Suppressor macrophage treated with lipopolysaccharide for 4 hours (primary cell): ENCODE results near the gene RAPGEF1.

Experiments used
- DNase-seq: peaks from one replicate; pipeline ENCODE4 v3.0.0-alpha.2; 2020

RAPGEF1 gene

DNA sequence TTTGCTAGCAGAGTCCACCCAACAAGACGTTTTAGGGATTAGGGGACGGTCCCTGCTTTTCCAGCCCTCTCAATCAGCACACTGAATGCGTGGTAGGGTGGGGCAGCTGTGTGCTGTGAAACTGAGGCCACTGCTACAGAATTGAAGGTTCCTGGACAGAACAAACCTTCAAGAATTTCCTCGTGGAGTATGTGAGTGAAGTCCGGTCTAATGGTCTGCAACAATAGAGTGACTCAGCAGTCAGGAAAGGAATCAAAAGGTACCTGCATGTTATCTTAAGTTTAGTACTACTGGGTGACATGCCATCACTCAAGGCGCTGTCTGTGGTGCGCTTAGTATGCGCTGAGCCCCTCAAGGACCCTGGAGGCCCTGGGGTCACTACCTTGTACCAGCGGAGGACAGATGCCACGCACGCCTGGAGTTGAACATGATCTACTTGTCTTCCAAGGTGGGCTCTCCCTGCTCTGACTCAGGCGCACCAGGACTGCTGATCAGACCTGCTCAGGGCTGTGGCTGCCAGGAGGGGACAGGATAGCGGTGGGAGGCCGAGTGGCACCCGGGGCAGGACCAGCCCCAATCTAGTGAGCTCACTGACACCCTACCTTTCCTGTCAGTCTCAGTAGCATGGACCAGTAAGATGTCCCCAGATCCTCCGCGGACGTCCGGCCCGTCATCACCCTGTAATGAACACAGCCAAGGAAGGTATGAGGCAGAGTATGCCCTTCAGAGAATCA, 144.0 kb downstream of the RAPGEF1 start:
- DNase-seq = no peak

DNA sequence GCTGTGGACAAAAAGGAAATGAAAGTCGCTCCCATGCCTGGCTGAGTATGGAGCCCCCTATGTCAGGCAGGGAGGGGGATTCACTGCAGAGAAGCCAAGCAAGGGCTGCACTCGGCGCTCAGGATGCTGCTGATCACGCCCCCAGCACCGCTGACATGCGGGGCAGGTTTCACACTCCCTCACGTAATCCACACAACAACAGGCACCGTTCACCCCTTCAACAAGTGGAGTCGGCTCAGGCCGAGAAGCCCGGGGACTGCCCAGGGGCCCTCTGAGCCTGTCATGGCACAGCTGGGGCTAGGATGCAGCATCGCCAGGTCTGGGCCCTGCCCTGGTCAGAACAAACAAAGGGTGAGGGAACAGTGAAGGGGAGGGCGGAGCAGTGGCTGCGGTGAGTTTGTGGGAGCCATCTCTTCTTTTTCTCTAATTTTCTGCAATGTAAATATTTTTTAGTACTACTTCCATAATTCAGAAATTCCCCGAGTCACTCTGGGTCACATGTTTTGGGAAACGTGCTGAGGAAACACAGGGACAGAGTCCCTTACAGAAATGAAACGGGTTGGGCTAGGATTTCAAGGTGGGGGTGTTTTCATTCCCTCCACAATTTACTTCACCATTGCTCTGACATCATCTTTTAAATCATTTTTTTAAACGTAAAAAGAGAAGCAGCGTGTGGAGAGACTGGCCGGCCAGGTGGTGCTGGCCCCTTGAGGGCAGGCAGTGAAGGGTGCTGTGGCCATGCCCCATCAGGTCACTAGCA, 144.8 kb downstream of the RAPGEF1 start:
- DNase-seq = peak; percentile 79

DNA sequence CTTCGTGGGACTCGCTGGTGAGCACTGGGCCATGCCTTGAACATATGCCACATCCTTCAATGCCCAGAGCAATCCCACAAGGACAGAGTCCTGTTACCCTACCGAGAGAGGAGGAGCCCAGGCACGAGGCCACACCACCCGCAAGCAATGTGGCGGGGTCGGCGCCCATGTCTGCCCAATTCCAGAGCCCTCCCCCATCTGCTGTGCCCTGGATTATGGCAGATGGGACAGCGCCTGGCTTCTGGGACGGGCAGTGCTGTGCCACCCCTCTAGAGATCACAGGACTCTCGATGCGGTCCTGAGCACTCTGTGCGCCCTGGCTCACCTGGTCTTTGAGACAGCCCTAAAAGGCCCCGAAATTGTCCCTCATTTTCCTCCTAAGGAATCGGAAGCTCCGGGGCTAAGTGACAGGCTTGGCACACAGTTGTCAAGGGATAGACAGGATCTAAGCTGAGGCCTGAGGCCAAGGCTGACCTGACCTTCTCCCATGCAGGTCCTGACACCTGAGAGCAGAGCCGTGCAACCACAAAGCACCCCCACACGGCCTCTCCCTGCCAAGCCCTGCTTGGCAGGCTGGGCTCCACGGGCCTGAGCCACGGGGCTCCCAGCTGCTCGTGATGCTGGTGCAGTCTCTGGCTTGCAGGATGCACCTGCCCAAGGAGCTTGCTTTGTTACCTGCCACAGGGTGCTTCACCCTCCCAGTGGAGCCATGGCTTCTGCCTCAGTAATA, 145.8 kb downstream of the RAPGEF1 start:
- no peak for DNase-seq

DNA sequence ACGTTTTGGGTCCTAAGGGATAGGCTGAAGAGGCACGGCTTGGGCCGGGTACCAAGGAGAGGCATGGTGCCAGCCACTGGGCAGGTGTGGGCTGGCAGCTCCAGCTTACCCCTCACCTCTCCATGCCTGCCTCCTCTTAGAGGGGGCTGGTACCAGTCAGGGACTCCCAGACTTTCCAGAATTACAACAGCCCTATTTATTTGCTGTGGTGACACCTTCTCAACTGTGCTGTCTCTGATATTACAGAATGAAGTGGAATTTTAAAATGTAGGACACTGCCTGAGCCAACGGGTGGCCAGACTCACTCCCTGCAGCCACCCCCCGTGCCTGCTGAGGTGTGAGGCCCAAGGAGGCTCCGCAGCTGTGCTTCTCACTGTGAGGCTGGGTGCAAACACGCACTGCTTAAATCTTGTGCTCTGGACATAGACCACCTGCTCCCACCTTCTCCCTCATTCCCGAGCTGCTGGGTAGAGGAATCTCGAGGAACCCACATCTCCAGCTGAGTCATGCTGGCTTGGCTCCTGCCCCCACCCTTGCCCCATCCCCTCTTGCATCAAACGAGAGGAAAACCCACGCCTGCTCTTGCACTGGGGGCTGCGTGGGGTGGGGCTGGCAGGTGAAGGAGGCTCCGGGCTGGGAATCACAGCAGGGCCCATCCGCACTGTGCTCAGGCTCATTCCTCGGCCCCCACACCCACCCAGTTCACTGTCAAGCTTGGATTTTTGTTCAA, 146.6 kb downstream of the RAPGEF1 start:
- DNase-seq = no peak

DNA sequence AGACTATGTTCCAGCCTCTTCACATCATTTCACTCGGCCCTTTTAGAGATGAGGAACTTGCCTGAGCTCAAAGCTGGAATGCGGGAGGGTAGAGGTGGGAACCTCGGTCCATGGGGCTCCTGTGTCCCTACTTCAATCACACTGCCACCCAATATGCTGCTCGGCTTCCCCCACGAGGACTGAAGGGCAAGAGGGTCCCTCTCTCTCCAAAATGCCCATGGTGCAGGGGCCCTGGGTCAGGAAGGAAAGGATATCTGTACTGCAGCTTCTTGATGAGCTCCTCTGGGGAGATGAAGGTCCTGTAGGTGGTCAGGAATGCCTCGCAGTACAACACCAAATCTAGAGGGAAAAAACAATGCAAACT, 148.0 kb downstream of the RAPGEF1 start:
- DNase-seq = no peak

DNA sequence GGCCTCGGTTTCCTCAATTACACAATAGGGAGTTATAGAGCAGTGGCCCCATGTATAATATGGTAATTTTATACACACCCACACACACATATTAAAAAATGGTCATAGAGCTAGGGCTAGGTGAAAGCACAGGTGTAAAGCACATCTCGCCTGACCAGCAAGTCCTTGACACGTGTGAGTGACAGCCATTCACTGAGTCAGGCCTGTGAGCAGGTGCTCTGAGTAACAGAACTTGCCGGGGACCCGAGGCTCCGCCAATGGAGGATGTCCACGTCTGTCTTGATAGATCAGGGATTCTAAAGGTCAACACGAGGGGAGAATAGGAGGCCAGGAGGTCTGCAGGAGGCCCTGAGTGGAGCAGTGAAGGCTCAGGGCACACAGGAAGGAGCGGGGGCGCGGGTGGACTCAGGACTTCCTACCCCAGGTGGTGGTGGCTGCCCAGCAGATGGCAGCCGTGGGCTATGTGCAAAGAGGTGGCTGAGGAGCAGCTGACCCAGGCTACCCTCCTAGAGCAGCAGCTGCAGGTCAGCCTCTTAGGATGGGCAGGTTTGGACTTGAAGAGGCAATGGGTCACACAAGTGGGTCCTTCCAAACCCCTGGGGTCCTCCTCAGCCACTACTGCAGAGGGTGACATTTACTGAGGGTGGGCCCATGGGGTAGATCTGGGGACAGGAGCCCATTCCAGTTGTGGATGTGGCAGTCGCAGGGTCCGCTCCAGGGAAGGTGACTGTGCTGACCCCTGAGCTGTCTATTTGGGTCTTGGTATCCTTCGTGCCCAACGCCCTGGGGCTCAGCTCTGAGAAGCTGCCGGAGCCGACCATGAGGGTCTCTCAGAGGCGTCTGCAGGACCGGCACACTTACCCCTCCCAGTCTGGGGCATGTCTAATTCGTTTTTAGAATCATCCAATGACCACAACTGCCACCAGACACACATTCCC, 148.7 kb downstream of the RAPGEF1 start:
- DNase-seq = peak; percentile 83

DNA sequence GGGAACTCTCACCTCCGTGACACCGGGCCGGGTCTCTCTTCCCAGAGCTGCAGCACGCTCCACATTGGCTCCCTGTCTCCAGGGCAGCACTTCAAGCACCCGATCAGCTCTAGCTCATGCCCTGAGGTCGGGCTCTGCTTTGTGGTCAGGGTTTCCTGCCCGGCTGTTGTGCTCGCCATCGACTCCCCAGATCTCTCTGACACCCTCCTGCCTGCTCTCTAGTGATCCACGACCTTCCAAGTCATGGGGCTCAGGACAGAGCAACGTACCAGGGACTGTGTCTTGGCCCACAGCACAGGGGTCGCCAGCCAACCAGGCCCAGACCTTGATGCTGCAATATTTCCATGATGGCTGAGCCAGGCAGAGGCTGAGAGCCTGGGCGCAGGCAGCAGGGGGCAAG, 149.4 kb downstream of the RAPGEF1 start:
- no peak for DNase-seq

DNA sequence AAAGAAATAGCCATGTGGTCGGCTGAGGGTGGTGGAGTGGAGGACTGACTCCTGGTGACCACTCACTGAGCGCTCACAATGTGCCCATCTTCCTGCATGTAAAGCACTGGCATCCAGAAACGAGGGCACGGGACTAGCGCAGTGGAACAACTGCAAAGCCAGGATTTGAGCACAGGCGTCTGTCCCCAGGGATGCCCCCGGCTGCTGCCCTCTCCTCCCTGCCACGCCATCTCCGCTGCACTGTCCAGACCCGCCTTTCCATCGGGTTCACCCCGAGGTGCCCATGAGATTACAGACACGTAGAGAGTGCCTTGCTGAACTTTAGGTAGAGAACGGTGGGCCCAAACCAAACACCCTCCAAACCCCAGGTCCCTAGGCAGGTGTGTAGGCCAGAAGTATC, 149.9 kb downstream of the RAPGEF1 start:
- DNase-seq = no peak

DNA sequence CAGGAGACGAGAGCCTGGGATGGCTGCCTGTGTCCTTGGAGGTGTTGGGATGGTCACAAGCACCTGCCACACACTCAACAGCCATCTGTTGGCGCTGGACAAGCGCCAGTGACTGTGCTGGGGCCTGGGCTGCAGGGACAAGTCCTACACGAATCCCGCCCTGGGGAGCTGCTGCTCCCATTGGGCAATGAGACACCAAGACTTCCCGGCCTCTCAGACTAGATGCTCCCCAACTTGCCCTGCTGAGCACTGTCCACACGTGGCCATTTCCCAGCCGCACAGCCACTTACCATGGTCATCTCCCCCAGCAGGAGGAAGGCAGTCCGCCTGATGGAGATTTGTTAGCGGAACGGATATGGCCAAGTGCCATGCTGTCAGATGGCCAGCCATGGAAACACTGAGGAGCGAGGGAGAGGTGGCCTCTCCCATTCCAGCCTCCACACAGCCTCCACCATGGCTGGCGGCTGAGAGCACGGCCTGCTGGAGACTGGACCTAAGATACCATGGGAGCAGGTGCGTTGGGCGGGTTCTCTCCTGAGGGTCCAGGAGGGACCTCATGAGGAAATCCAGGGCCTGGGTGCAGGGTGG, 150.7 kb downstream of the RAPGEF1 start:
- no peak for DNase-seq

DNA sequence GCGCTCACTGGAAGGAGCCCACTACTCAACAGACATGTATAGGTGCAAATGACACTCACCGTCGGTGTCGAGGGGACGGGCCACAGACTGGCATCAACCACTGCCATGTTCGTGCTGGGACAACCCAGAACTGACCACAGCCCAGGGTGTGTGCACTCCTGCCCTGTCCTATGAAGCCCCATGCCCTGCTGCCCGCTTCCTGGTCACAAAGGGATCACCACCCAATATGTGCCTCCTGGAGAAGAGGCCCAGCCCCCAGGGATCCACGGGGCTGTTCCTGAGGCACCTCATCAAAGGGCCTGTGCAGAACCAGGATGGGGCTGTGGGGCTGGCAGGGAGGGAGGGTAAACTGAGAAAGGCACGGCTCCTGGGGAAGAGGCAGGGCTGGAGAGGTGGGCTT, 151.5 kb downstream of the RAPGEF1 start:
- no peak for DNase-seq

DNA sequence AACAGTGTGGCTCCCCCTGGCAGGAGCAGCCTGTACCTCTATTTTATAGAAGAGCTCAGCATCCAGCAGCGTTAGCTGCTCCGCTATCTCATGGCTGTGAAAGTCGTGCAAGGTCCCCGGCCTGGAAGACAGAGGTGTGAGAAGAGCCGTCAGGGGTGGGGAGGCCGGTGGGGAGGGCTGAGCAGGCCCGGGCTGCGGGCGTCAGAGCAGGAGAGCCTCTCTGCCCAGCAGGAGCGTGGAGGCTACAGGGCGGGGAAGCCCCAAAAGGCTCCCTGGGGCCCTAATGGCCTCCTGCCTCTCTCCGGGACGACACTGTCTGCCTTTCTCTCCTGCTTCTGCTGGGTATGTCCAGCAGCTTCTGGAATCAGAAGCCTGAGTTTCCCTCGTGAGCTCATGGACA, 152.0 kb downstream of the RAPGEF1 start:
- DNase-seq = no peak

DNA sequence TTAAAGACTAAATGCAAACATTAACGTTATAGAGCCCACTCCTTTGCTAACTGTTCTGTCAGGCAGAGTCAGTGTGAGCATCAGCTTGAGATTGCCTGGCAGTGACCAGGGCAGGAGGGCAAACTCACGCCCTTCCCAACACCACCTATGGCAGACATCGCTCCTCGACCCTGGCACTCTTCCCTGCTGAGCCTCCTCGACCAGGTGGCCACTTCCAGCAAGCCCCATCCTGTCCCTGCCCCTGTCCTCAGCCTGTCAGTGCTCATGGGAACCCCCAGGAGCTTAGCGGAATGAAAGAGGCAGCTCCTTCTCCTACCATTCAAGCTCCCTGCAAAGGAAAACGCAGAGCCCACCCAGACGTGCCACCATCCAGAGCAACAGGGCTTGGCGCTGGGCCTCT, 152.5 kb downstream of the RAPGEF1 start:
- DNase-seq = no peak

DNA sequence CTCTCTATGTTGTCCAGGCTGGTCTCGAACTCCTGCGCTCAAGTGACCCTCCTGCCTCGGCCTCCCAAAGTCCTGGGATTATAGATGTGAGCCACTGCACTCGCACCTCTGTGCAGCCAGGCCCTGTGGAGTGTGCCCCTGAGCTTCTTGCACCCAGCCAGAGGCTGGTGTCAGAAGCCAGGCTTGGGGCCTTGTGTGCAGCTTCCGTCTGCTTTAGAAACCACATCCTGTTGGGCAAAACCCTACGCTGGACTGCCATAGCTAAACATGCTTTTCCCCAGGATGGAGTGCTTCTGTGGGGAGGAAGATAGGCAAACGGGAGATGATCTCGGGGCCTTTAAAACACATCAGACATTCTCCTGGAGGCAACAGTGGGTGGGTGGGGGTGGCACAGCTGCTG, 154.5 kb downstream of the RAPGEF1 start:
- DNase-seq = peak; percentile 61

DNA sequence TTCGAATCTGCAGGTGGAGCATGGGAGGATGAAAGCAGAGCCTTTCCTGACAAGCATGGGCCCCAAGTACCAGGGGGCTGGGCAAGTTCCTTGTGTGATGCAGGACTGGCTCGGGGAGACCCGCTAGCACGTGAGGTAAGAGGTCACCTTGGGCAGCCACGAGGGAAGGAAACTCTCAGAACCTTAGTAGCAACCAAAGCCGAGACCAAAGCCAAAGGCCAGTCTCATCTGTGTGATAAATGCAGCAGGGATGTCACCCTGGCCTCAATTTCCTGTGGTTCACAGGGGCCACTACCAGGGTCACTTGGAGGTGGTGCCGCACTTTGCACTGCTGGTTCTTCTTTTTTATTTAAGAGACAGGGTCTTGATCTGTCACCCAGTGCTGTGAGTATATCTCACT, 155.0 kb downstream of the RAPGEF1 start:
- DNase-seq = no peak

DNA sequence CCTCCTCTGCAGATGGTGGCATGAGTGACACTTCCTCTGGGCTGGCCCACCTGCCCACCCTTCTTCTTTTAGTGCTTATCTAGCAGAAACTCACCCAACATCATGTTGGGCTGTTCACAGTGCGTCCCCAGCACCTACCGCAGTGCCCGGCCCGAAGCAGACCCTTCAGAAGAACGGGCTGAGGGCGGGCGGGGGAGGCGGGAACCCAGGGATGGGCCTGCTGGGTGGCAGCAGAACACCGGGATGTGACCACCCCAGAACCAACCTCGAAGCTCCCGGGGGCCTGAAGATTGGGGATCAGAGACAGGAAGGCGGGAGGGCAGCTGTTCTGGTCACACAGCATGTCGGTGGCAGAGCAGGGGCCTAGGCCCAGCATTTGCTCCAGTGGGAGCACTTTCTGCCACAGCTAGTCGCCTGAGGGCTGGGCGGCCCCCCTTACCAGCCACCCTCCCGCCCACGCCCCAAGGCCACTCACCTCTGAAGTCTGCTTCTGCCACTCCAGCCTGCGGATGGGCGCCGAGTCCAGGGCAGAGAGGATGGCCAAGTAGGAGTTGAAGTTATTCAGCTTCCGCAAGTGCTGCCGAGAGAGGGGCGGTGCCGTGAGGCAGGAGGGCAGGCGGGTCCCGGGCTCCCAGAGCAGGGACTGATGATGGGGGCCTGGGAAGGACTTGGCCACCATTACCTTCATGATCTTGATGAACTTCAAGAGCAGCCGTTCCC, 155.9 kb downstream of the RAPGEF1 start:
- DNase-seq = no peak

DNA sequence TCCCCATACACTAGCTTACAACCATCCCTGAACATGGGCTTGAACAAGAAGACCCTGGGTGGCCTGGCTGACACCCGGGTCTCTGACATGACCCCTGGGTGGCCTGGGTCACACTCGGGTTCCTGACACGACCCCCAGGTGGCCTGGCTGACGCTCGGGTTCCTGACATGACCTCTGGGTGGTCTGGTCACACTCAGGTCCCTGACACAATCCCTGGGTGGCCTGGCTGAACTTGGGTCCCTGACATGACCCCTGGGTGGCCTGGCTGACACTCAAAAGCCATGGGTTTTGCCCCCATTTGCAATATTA, 156.6 kb downstream of the RAPGEF1 start:
- DNase-seq = no peak

DNA sequence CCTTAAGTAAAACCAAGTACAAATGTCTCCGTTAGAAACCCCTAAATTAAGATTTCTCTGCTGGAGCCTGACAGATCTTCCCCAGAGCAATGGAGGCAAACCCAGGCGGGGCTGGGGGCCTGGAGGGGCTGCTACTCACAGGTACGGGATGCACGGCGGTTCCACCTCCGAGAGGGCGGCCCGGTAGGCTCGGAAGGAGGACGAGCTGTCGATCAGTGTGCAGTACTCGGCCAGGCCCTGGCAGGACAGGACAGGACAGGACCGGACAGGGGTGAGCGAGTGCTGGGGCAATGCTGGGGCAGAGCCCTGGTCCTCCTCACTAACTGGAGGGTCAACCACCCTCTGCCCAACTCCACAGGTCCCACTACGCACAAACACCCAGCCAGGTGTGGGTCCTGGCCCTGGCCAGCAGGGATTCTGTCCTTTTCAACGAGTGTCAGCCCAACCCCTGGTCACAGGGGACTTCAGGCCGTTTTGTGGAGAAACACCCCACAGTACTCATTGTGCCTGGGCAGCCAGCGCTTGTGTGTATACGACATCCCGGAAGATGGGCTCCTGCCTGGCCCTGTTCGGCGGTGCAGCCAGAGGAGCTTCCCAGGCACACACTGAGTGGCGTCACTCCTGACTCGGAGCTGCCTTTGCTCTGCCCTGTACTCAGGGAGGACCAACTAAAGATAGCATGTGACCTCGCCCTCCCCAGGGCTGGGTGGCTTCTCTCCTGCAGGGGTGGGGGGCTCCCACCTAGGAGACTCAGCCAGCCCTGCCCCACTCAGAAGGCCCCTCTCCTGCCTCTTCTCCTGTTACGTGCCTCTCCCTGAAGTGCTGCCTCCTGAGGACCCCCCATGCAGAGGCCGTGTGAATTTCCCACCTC, 157.2 kb downstream of the RAPGEF1 start:
- DNase-seq = no peak

DNA sequence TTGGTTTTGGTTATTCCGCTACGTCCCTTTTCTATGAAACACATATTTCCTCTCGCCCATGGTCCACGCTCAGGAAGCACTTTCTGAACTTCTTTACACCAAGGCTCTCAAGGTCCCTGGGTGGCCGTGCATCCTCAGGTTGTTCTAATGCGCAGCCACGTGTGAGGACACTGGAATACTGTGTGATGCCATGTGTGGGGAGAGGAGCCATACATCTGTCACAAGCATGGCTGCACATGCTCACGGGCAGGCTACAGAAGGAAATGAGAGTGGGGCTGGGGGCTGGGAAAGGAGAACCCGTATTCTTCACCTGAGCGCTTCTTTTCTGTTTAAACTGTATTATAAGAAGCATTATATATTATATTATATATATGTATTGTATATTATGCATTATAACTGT, 157.8 kb downstream of the RAPGEF1 start:
- DNase-seq = no peak

DNA sequence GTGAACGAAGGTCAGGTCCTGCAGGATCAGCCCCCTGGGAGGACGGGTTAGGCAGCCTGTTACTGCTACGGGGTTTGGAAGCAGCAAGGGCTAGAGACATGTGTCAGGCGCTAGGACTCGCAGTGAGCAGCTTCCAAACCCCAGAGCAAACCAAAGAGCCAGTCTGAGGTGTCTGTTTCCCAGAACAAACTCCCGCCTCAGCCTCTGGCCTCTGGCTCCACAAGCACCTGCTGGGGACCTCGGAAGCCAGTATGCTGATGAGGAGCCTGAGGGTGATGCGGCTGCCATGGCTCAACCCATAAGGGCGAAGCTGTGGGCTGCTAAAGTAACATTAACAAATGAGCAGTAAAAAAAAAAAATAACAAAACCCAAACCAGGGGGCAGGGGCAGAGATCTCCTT, 159.5 kb downstream of the RAPGEF1 start:
- DNase-seq = no peak

DNA sequence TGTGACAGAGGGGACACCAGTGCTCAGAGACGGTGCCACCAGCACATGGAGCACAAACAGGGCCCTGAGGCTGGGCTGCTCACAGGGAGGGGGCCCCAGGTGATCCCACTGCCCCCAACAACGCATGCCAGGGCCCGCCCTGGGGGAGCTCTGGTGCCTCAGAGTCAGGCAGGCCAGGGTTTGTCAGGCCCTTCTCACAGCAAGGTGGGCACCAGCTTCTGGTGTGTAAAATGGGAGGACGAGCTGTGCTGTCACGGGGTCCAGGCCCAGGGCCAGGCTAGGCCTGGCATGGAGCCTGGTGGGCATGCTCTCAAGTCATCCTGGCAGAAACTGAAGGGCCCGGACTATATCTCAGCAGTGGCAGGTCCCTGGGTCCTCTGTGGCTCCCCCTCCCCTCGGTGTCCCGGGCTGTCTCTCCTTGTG, 160.1 kb downstream of the RAPGEF1 start:
- DNase-seq = no peak
